Raji (cell line): ENCODE measurements around the gene EXOSC5.

Source experiments
- POLR2A ChIP-seq: IDR thresholded peaks from 2 replicates; pipeline ENCODE4 v1.6.1; 2011; ENCODE audit warnings: low read depth, low read length, control low read depth; ENCODE audit not compliant: insufficient read depth

EXOSC5 gene

DNA sequence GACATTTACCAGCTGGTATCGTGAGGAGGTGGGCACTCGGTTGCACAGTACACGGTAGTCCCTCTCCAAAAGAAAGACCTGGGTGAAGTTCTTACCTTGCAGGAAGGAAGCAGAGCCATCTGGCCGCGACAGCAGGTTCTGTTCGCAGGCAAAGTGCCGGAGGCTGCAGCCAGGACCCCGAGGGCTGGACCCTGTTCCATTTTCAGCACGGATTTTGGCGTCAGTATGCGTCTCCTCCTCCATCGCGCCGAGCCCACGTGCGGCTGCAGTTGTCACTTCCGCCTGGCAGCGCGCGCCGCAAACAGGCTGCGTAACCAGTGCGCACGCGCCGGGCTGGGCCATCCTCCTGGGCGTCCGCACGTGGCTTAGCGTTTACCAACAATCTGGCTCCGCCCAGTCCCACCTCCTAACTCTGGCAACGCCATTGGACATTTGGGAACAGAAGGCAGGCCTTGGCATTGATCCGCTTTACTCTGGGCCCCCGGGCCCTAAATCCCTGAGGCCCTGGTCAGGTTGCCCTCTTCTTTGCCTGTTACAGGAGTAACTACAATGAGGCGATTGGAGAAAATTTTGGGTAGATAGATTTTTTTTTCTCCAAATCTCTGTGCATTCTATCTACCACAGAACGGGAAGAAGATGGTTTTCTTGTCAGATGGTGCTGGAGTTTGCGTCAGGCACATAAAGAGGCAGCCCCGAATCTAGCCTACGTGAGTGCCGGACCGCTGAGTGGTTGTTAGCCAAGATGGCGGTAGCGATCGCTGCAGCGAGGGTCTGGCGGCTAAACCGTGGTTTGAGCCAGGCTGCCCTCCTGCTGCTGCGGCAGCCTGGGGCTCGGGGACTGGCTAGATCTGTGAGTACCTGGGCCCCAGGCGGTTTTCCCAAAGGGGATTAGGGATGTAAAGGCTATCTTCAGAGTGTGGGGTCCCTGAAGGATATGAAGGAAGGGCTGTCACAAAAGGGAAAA, at the start of gene EXOSC5, which contains the start of gene BCKDHA:
Gene EXOSC5, minus strand, starts transcription at position 274 of the 964 bp plus-strand sequence. Its CDS starts 31 bp downstream, at position 243.
Gene BCKDHA, plus strand, starts transcription at position 733 of the 964 bp plus-strand sequence. Its CDS starts 10 bp downstream, at position 743.
- TF ChIP-seq POLR2A, result peak; percentile 70

DNA sequence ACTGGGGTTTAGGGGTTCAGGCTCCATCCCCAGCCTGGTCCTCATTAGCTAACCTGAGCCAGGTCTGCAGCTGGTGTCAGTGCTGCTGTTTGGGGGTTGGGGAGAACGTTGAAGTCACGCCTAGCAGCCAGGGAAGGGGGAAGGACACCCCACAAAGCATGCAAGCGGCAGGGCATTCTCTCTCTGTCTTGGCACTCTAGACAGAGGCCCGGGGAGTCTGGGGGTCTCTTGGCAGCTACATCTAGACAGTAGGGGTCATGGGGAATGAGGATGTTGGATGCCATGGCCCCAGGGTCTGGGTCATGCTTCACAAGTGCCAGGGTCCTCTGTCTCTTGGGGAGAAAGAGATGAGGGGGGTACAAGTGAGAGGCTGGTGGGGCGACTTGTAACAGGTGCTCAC, 48.4 kb upstream of the EXOSC5 start:
- no peak for TF ChIP-seq POLR2A

DNA sequence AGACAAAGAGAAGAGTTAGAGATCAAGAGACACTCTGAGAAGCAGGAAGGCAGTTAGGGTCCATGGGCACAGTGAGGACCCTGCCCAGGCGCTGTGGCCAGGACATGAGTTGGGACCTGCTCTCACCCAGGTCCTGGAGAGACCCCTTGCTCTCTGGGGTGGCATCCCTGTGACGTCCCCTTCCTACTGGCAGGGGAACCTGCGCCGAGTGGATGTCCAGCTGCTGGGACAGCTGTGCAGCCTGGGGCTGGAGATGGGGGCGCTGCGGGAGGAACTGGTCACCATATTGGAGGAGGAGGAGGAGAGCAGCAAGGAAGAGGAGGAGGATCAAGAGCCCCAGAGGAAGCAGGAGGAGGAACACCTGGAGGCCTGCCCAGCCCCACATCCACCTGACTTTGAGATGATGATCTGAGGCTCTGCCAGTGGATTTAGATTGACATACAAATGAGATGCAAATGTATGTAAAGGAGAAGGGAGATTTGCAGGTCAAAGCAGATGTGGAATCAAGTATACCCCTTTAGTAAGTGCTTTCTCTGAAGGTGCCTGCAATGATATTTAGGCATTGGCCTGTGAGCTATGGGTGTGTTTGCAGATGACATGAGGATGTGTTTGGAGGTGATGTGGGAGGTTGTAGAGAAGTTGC, 46.8 kb upstream of the EXOSC5 start:
- TF ChIP-seq POLR2A, result no peak

DNA sequence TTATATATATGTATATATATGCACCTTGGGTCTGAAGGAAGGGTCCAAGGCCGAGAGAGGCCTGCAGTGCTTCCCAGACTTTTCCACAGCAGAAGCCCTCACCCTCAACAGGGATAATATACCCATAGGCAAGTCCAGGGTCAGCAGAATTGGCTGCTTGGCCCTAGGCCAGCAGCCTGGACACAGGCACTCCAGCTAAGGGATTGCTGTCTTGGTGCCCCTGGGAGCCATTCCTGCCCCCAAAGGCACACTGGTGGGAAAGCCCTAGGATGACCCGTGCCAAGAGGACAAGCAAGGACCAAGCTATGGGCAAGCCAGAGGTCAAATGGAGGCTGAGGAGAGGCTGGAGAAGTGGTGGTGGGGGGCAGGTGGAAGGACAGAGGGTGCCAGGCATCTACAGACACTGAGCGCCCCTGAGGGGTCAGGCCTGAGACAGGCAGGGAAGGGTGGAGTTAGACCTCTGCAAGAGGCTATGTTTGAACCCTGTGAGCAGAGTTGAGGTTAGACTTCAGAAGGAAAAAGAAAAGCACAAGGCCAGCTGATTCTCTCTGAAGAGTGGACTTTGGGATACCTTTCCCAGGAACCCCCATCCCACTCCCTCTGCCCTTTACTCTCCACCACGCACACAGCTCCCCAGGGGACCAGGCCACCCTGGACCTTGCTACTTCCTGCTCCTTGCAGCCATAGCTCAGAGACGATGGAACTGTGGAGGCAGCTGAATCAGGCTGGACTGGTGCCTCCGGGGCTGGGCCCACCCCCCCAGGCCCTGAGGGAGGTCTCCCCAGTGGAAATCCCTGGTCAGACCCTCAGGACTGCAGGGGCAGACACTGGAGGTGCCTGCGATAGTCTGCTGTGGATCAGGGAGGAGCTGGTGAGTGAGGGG, 45.6 kb upstream of the EXOSC5 start, which contains the start of gene ERICH4:
Gene ERICH4, plus strand, starts transcription at position 684 of the 883 bp plus-strand sequence. Its CDS starts 14 bp downstream, at position 698.
- no peak for TF ChIP-seq POLR2A

- TF ChIP-seq POLR2A, result no peak
These were observed 44.3 kb upstream of the EXOSC5 start for GRCh38 chr19:41441321-41441945.

- peak; percentile 78 for TF ChIP-seq POLR2A
These were observed 42.5 kb upstream of the EXOSC5 start, which contains the start of gene DMAC2 for GRCh38 chr19:41439441-41440222. TSS of gene DMAC2 (minus strand) at chr19:41439912. CDS start at chr19:41439899, 13 bp downstream.

DNA sequence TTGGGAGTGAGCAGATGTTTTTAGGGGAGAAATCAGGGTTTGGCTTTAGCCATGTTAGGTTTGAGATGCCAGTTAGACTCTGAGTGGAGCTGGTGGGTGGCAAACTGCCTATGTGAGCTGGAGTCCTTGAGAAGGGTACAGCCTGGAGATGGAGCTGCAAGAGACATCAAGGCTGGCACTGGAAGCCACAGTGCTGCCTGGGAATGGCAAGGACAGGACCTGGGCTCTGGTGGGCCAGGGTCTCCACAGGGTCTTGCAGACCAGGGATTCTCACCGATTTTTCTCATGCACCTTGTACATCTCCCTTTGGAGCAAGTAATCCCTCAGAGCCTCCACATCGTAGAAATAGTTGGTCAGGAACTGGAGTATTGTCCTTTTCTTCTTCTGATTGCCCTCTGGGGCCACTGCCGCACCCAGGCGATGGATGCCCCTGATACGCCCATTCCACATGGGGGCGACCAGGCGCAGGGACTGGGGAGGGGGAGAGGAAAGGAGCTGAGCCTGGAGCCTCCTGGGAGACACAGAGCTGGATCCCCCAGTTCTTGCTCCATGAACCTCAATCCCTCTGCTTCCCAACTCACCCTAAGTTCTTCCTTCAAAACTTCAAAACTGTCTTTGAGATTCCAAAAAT, 40.9 kb upstream of the EXOSC5 start:
- TF ChIP-seq POLR2A, result no peak

DNA sequence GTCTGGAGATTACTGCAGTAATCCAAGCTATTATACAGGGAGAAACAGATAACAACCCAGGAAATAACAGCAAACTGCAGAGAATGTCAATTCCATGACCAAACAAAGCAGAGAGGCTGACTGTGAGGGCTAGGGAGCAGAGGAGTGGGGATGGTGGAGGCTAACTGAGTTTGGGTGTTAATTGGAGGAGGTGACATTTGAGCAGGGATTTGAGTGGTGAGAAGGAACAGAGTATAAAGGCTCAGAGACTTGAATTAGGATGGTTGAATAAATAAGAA, 39.5 kb upstream of the EXOSC5 start:
- no peak for TF ChIP-seq POLR2A

DNA sequence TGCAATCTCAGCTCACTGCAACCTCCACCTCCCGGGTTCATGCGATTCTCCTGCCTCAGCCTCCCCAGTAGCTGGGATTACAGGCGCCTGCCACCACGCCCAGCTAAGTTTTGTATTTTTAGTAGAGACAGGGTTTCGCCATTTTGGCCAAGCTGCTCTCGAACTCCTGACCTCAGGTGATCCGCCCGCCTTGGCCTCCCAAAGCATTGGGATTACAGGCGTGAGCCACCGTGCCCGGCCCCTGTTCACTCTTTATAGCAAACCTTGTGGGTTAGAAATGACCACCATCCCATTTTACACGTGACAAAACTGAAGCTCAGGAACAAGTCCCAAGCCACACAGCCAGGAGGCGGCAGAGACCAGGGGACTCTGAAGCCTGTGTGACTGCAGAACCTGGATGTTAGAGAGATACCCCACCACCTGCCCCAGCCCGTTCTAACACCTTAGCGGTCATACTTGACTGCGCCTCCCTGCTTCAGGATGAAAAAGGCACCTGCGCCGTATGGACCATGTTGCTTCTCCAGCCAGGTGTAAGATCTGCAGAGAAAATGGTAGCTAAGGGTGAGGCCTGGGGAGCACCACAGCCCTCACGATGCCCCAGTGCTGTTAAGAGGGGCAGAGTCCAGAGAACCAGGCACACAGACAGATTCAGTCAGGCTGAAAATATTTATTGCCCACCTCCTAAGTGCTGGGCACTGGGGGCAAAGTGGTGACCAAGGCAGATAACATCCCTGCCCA, 38.9 kb upstream of the EXOSC5 start:
- no peak for TF ChIP-seq POLR2A

GRCh38 chr19:41434450-41434849, 37.3 kb upstream of the EXOSC5 start:
- no peak for TF ChIP-seq POLR2A

DNA sequence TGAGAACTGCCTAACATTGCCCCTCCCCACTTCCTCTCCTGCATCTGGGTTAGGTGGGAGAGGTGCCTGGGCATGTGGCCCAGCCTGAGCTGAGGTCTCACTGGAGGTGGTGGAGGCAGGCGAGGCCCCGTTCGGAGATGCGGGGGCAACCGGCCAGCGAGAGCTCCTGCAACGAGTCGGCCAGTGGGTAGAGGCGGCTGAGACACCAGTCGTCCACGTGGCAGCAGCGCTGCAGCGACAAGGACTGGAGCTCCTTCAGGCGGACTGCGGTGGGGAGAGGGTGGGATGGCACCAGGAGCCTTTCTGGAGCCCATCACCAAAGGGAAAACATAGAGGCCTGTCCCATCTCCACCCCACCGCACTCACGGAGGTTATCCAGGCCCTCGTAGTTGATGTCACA, 36.0 kb upstream of the EXOSC5 start:
- TF ChIP-seq POLR2A, result no peak
